Stomach (tissue), 9 donors: ENCODE data around the gene TNRC6C. TPM values are rescaled to one million over a fixed set of nuclear protein-coding genes. Genes with fewer than 3 reads are reported as not detected.
A peak's percentile ranks its signal among the peaks of the same experiment; 100 is the strongest.

Experiments used
- DNase-seq, 2 donors: peaks; one replicate each; pipeline versions ENCODE4 v3.0.0 to v3.0.0-alpha.2; 2013 to 2019
- H3K27ac ChIP-seq, 5 donors: fragments of 200-600 bp in 4 of 5; sonication (generic) in 4 of 5; one replicate each; pipeline ENCODE4 v1.5.1; 2013 to 2019; ENCODE audit warnings: mild to moderate bottlenecking in 1 of 5, moderate library complexity in 1 of 5
- H3K27me3 ChIP-seq, 3 donors: fragments of 200-600 bp; sonication (generic); one replicate each; pipeline ENCODE4 v1.5.1; 2017 to 2019; ENCODE audit warnings: mixed run types in 1 of 3
- H3K36me3 ChIP-seq, 4 donors: fragments of 200-600 bp; sonication (generic); 1 replicate in 3 of 4; 2 replicates in 1 of 4; pipeline ENCODE4 v1.5.1; 2016 to 2019
- H3K4me1 ChIP-seq, 4 donors: fragments of 200-600 bp; sonication (generic); one replicate each; pipeline ENCODE4 v1.5.1; 2016 to 2019
- H3K4me3 ChIP-seq, 4 donors: fragments of 200-600 bp; sonication (generic) in 3 of 4; one replicate each; pipeline ENCODE4 v1.5.1; 2016 to 2019; ENCODE audit warnings: mild to moderate bottlenecking in 1 of 4
- H3K9me3 ChIP-seq, 4 donors: fragments of 200-600 bp; sonication (generic); one replicate each; pipeline ENCODE4 v1.5.1; 2016 to 2019
- CTCF ChIP-seq, 7 experiments: fragments of 450-650 bp in 4 of 7; fragments of 200-600 bp in 3 of 7; sonication (generic) in 3 of 7; IDR thresholded peaks; one replicate each; pipeline ENCODE4 v1.5.1; 2016 to 2019; ENCODE audit warnings: antibody characterized with exemption in 7 of 7, control low read depth in 2 of 7, mild to moderate bottlenecking in 1 of 7
- EP300 ChIP-seq: sonication (generic); formaldehyde crosslinking; IDR thresholded peaks from one replicate; pipeline ENCODE4 v1.6.1; 2017; ENCODE audit warnings: antibody characterized with exemption
- POLR2A ChIP-seq, 4 donors: fragments of 450-650 bp; IDR thresholded peaks; one replicate each; pipeline ENCODE4 v1.6.1; 2016; ENCODE audit warnings: antibody characterized with exemption in 4 of 4, control low read depth in 2 of 4, mild to moderate bottlenecking in 1 of 4, moderate library complexity in 1 of 4
- POLR2AphosphoS5 ChIP-seq, 3 donors: sonication (generic); formaldehyde crosslinking; IDR thresholded peaks; one replicate each; pipeline ENCODE4 v1.6.1; 2016; ENCODE audit warnings: antibody characterized with exemption in 3 of 3
- WGBS, 5 donors: extraction: QIAGEN DNeasy Blood & Tissue Kit in 3 of 5; methylation state at CpG; one replicate each; pipeline versions ENCODE4 v1.1.5 to v1.1.7; 2013 to 2018; 5-methylcytosine and 5-hydroxymethylcytosine counted together
- intact Hi-C: fragments of 100-400 bp; cut with DNase I; formaldehyde crosslinking; loops from one replicate; pipeline ENCODE4 v1.15.1; 2023; ENCODE audit warnings: low total_unique reads
- polyA plus RNA-seq, 3 donors: library from polyadenylated mRNA; stranded (reverse); fragments of 200-250 nt; gene quantifications; one replicate each; pipeline ENCODE4 v1.2.3, GENCODE V29; 2013
- total RNA-seq, 5 donors: library from RNA; depleted of rRNA; stranded (reverse); fragments of >200 nt; gene quantifications; one replicate each; pipeline versions ENCODE4 v1.1.0 to v1.2.3, GENCODE V29; 2014 to 2016
- donor health status: healthy with polysubstance abuse.
- donor health status: Bipolar disorder and iron deficiency.
- donor health status: healthy.

TNRC6C gene
- total and polyA plus RNA-seq, 8 donors, result 0.92 to 64.8 (median 9.6) TPM

GRCh38 chr17:78013683-78014467, 55.4 kb downstream of the TNRC6C start:
- Histone ChIP-seq H3K9me3 (no peaks in the 10 kb centered on the region), H3K36me3 (peaks cover 0 to 36% (median 16%) of the 10 kb centered on the region in 4 donors), H3K4me3 (no peak overlapping the region), H3K27ac (no peak overlapping the region), H3K4me1 (peaks cover 0 to 21% (median 3%) of the 10 kb centered on the region in 4 donors), H3K27me3 (no peaks in the 10 kb centered on the region)
- peak; percentile 40 to 90 for DNase-seq
- 33 to 40% (median 38%) methylated on average over 4 of the region's 4 CpGs for whole genome bisulfite sequencing, 5 donors
- TF ChIP-seq CTCF (IDR thresholded peaks at IDR 0.05) (peak in 5 of 7 experiments; percentile 38 to 74 (median 68)), POLR2AphosphoS5 (IDR thresholded peaks at IDR 0.05) (no peak)
- intact Hi-C loops, result loop anchor here (10.0 kb wide), 2 partner anchors 239 to 469 kb away; no protein-coding TSS in a partner anchor

- H3K36me3 ChIP-seq, result peaks cover 0 to 29% (median 14%) of the 10 kb centered on the region in 4 donors
- H3K27me3 ChIP-seq, result no peaks in the 10 kb centered on the region
- H3K9me3 ChIP-seq, result no peaks in the 10 kb centered on the region
- H3K4me1 ChIP-seq, result peaks cover 0 to 23% (median 4%) of the 10 kb centered on the region in 4 donors
- intact Hi-C loops, result loop anchor here (10.0 kb wide), 2 partner anchors 240 to 470 kb away; no protein-coding TSS in a partner anchor
- no peak for TF ChIP-seq POLR2AphosphoS5 (IDR thresholded peaks at IDR 0.05)
- no peak for TF ChIP-seq POLR2A (IDR thresholded peaks at IDR 0.05)
- TF ChIP-seq CTCF (IDR thresholded peaks at IDR 0.05), result no peak
- TF ChIP-seq EP300, result no peak
- 75 to 89% (median 81%) methylated on average over 5 of the region's 5 CpGs for WGBS, 5 donors
- H3K4me3 ChIP-seq, result no peak overlapping the region
- peak in 1 of 2 donors; percentile 41 for DNase-seq
- no peak overlapping the region for H3K27ac ChIP-seq
These were observed 56.1 kb downstream of the TNRC6C start for GRCh38 chr17:78014646-78015045.

- WGBS, 5 donors, result 88 to 100% (median 92%) methylated on average over 1 of the region's 1 CpG
- intact Hi-C loops, result loop anchor here (10.0 kb wide), 2 partner anchors 242 to 472 kb away; no protein-coding TSS in a partner anchor
These were observed 58.3 kb downstream of the TNRC6C start for GRCh38 chr17:78016852-78017251.

More at GRCh38 chr17:78016852-78017251, 58.3 kb downstream of the TNRC6C start:
- no peak for DNase-seq
- Histone ChIP-seq H3K9me3 (no peaks in the 10 kb centered on the region), H3K27ac (no peak overlapping the region), H3K4me1 (peaks cover 0 to 32% (median 11%) of the 10 kb centered on the region in 4 donors), H3K27me3 (no peaks in the 10 kb centered on the region), H3K4me3 (no peak overlapping the region), H3K36me3 (peaks cover 0 to 15% (median 1%) of the 10 kb centered on the region in 4 donors)
- no peak for TF ChIP-seq EP300
- no peak for TF ChIP-seq CTCF (IDR thresholded peaks at IDR 0.05)
- TF ChIP-seq POLR2A (IDR thresholded peaks at IDR 0.05), result no peak
- no peak for TF ChIP-seq POLR2AphosphoS5 (IDR thresholded peaks at IDR 0.05)
